HCT116 (cell line): Measurements from ENCODE around the gene NDUFV3. TPM values are rescaled to one million over a fixed set of nuclear protein-coding genes. Genes with fewer than 3 reads are reported as not detected.

ENCODE experiments used
- ATAC-seq: fragments of 200-7000 bp; cut with Tn5 transposase; 2 replicates; pipeline ENCODE4 v1.9.1; 2020; ENCODE audit warnings: mild to moderate bottlenecking, moderate library complexity
- BruUV-seq: library from RNA; stranded (reverse); fragments of 400-500 nt; replicated peaks from 2 replicates; lab custom pipeline; 2021; lab: Mats Ljungman, UMichigan
- CTCF ChIA-PET: fragments of 300-600 bp; sonication (Branson Sonifier 250); formaldehyde crosslinking; loops from one replicate; lab custom pipeline; 2021; ENCODE audit warnings: antibody characterized with exemption; lab: Charles Lee
- POLR2A ChIA-PET: fragments of 300-600, 350-600 bp; sonication (Branson Sonifier 250); formaldehyde crosslinking; loops from one replicate; lab custom pipeline; 2021; ENCODE audit warnings: antibody characterized with exemption; lab: Charles Lee
- RAD21 ChIA-PET, 2 experiments: fragments of 300-600 bp; sonication (Branson Sonifier 250); formaldehyde crosslinking; loops; one replicate each; lab custom pipeline; 2023; ENCODE audit warnings: low total read pairs in 2 of 2; ENCODE audit not compliant: uncharacterized antibody in 2 of 2, unreplicated experiment in 2 of 2, low non-redundant PET in 1 of 2; lab: Charles Lee
- DNase-seq: peaks from one replicate; pipeline ENCODE4 v3.0.0-alpha.2; 2010; ENCODE audit warnings: low read depth, low spot score
- H2AFZ ChIP-seq: fragments of 200-600 bp; shearing (Covaris generic), sonication (generic); 2 replicates; pipeline ENCODE4 v1.6.1; 2017; ENCODE audit warnings: low read depth, mixed run types, mixed read lengths, antibody characterized with exemption, low read length; ENCODE audit not compliant: poor library complexity, severe bottlenecking
- H3K27ac ChIP-seq: 2 replicates; pipeline ENCODE4 v1.5.1; 2012; ENCODE audit warnings: low read depth, low read length
- H3K27me3 ChIP-seq: fragments of 200-600 bp; sonication (generic); 2 replicates; pipeline ENCODE4 v1.6.1; 2016; ENCODE audit warnings: mixed run types, low read length, mixed read lengths; ENCODE audit not compliant: insufficient read depth
- H3K36me3 ChIP-seq, 2 experiments: fragments of 200-500 bp in 1 of 2; fragments of 200-600 bp in 1 of 2; sonication (Bioruptor generic) in 1 of 2; sonication (generic) in 1 of 2; 2 replicates each; pipeline versions ENCODE4 v1.5.1 to v1.6.1; 2014 to 2016; ENCODE audit warnings: low read length in 2 of 2, inconsistent platforms in 1 of 2, mixed read lengths in 1 of 2, mixed run types in 1 of 2; ENCODE audit not compliant: insufficient read depth in 2 of 2, control insufficient read depth in 1 of 2
- H3K4me1 ChIP-seq, 2 experiments: fragments of 200-600 bp in 1 of 2; sonication (generic) in 1 of 2; 2 replicates each; pipeline versions ENCODE4 v1.5.1 to v1.6.1; 2012 to 2017; ENCODE audit warnings: low read length in 2 of 2, inconsistent platforms in 1 of 2, mild to moderate bottlenecking in 1 of 2, mixed read lengths in 1 of 2, mixed run types in 1 of 2, moderate library complexity in 1 of 2; ENCODE audit not compliant: insufficient read depth in 2 of 2, control insufficient read depth in 1 of 2
- H3K4me2 ChIP-seq: fragments of 200-600 bp; sonication (generic); 2 replicates; pipeline ENCODE4 v1.6.1; 2017; ENCODE audit warnings: mixed run types, low read length, mixed read lengths
- H3K4me3 ChIP-seq, 2 experiments: fragments of 200-600 bp in 1 of 2; sonication (generic) in 1 of 2; replicated peaks in 1 of 2; 2 replicates each; pipeline ENCODE4 v1.5.1; 2011 to 2016; ENCODE audit warnings: low read length in 2 of 2, control low read depth in 1 of 2, low read depth in 1 of 2, mild to moderate bottlenecking in 1 of 2, mixed read lengths in 1 of 2, mixed run types in 1 of 2
- H3K79me2 ChIP-seq: fragments of 200-600 bp; sonication (generic); 2 replicates; pipeline ENCODE4 v1.6.1; 2017; ENCODE audit warnings: mild to moderate bottlenecking, mixed run types, low read length, moderate library complexity, mixed read lengths; ENCODE audit not compliant: insufficient read depth
- H3K9ac ChIP-seq: fragments of 200-600 bp; sonication (generic); 2 replicates; pipeline ENCODE4 v1.6.1; 2016; ENCODE audit warnings: low read length, mixed read lengths
- H3K9me2 ChIP-seq: fragments of 200-600 bp; sonication (generic), shearing (Covaris generic); 2 replicates; pipeline ENCODE4 v1.6.1; 2017; ENCODE audit warnings: mixed run types, mild to moderate bottlenecking, moderate library complexity; ENCODE audit not compliant: insufficient read depth
- H3K9me3 ChIP-seq, 2 experiments: fragments of 200-500 bp in 1 of 2; fragments of 200-600 bp in 1 of 2; sonication (Bioruptor generic) in 1 of 2; sonication (generic) in 1 of 2; 2 replicates each; pipeline ENCODE4 v1.6.1; 2014 to 2017; ENCODE audit warnings: low read length in 2 of 2, mixed read lengths in 2 of 2, inconsistent platforms in 1 of 2, low read depth in 1 of 2, mild to moderate bottlenecking in 1 of 2, mixed run types in 1 of 2, moderate library complexity in 1 of 2; ENCODE audit not compliant: control insufficient read depth in 1 of 2, insufficient read depth in 1 of 2
- H4K20me1 ChIP-seq: fragments of 200-600 bp; sonication (generic), shearing (Covaris generic); 2 replicates; pipeline ENCODE4 v1.6.1; 2017; ENCODE audit warnings: mixed run types, mild to moderate bottlenecking, moderate library complexity; ENCODE audit not compliant: insufficient read depth
- ATF3 ChIP-seq: IDR thresholded peaks from 2 replicates; pipeline ENCODE4 v1.6.1; 2012
- CEBPB ChIP-seq: IDR thresholded peaks from 2 replicates; pipeline ENCODE4 v1.6.1; 2012; ENCODE audit warnings: low read depth
- CTCF ChIP-seq, 3 experiments: fragments of 200-600 bp in 1 of 3; sonication (generic) in 1 of 3; IDR thresholded peaks in 2 of 3; conservative IDR thresholded peaks in 1 of 3; 2 replicates each; pipeline ENCODE4 v1.5.1; 2012 to 2017; ENCODE audit warnings: low read depth in 2 of 3, low read length in 2 of 3, antibody characterized with exemption in 1 of 3, borderline replicate concordance in 1 of 3, control low read depth in 1 of 3, mild to moderate bottlenecking in 1 of 3, mixed read lengths in 1 of 3, mixed run types in 1 of 3, moderate library complexity in 1 of 3; ENCODE audit not compliant: insufficient read depth in 1 of 3
- EGR1 ChIP-seq: IDR thresholded peaks from 2 replicates; pipeline ENCODE4 v1.6.1; 2012; ENCODE audit warnings: low read depth
- EZH2phosphoT487 ChIP-seq: fragments of 200-600 bp; IDR thresholded peaks from 2 replicates; pipeline ENCODE4 v1.6.1; 2018; ENCODE audit warnings: antibody characterized with exemption, borderline replicate concordance
- MAX ChIP-seq: IDR thresholded peaks from 2 replicates; pipeline ENCODE4 v1.6.1; 2012
- POLR2A ChIP-seq: IDR thresholded peaks from 2 replicates; pipeline ENCODE4 v1.7.0; 2011; ENCODE audit warnings: borderline replicate concordance; ENCODE audit not compliant: insufficient read depth, insufficient read length; ENCODE audit errors: extremely low read depth
- RAD21 ChIP-seq: IDR thresholded peaks from 2 replicates; pipeline ENCODE4 v1.6.1; 2012; ENCODE audit warnings: low read depth, mild to moderate bottlenecking
- SIN3A ChIP-seq: IDR thresholded peaks from 2 replicates; pipeline ENCODE4 v1.6.1; 2012; ENCODE audit warnings: low read depth
- SP1 ChIP-seq: IDR thresholded peaks from 2 replicates; pipeline ENCODE4 v1.6.1; 2012; ENCODE audit warnings: low read depth
- intact Hi-C: fragments of 100-400 bp; cut with micrococcal nuclease; formaldehyde crosslinking; loops from 2 replicates; pipeline ENCODE4 v1.10.0; 2022
- total RNA-seq: library from RNA; stranded (reverse); gene quantifications from one replicate; pipeline ENCODE4 v1.2.1, GENCODE V29; 2021; ENCODE audit not compliant: unreplicated experiment

NDUFV3 gene
- total RNA-seq, 1 experiment from 2014 or later, result 35.2 TPM

GRCh38 chr21:42850866-42851391, 42.2 kb upstream of the NDUFV3 start:
- TF ChIP-seq RAD21 (peak; percentile 32; the same call in 1 of the 2 replicates), CTCF (IDR thresholded peaks at IDR 0.05 in 2 of 3, conservative IDR thresholded peaks at IDR 0.05 in 1 of 3; ENCODE audit: borderline replicate concordance in 1 of 3, insufficient read depth in 1 of 3, low read depth in 2 of 3, low read length in 2 of 3) (peak; percentile 23 to 81 (median 78); a peak in 4 of 6 replicates), SIN3A (no peak)
- H3K4me3 ChIP-seq, result no peak overlapping the region
- POLR2A ChIA-PET, result no interaction called here
- ATAC-seq (peak; percentile 90), DNase-seq (no peak)
- intact Hi-C loops, result no loop called here
- CTCF ChIA-PET, result no interaction called here
- no peaks in the 10 kb centered on the region for H3K27me3 ChIP-seq
- no peak overlapping the region for H3K4me2 ChIP-seq
- H3K9me3 ChIP-seq, result no peaks in the 10 kb centered on the region
- RAD21 ChIA-PET, result no interaction called here
- H2AFZ ChIP-seq, result no peak overlapping the region
- H3K4me1 ChIP-seq, result no peaks in the 10 kb centered on the region
- H3K9ac ChIP-seq, result no peak overlapping the region
- H3K79me2 ChIP-seq, result peaks cover 94% of the 10 kb centered on the region
- H3K9me2 ChIP-seq, result no peaks in the 10 kb centered on the region
- H4K20me1 ChIP-seq, result peaks cover 10% of the 10 kb centered on the region; the same call in 1 of the 2 replicates
- no peak overlapping the region for H3K27ac ChIP-seq
- no TSS peak for BruUV-seq
- peaks cover 31 to 74% of the 10 kb centered on the region in 2 experiments for H3K36me3 ChIP-seq

- no peak for ATAC-seq
These were observed 41.1 kb upstream of the NDUFV3 start for GRCh38 chr21:42851812-42852665.

More at GRCh38 chr21:42851812-42852665, 41.1 kb upstream of the NDUFV3 start:
- peaks cover 36 to 73% of the 10 kb centered on the region in 2 experiments for H3K36me3 ChIP-seq
- no peaks in the 10 kb centered on the region for H3K4me1 ChIP-seq
- CTCF ChIA-PET, result no interaction called here
- intact Hi-C loops, result no loop called here
- no peak overlapping the region for H3K4me2 ChIP-seq
- H3K27me3 ChIP-seq, result no peaks in the 10 kb centered on the region
- no peaks in the 10 kb centered on the region for H3K9me2 ChIP-seq
- POLR2A ChIA-PET, result no interaction called here
- BruUV-seq, result no TSS peak
- peaks cover 10% of the 10 kb centered on the region; the same call in 1 of the 2 replicates for H4K20me1 ChIP-seq
- no peak for TF ChIP-seq EZH2phosphoT487
- no peak for TF ChIP-seq POLR2A
- TF ChIP-seq MAX, result no peak
- no peak for TF ChIP-seq CTCF (IDR thresholded peaks at IDR 0.05 in 2 of 3, conservative IDR thresholded peaks at IDR 0.05 in 1 of 3; ENCODE audit: borderline replicate concordance in 1 of 3, insufficient read depth in 1 of 3, low read depth in 2 of 3, low read length in 2 of 3)
- no peak for TF ChIP-seq CEBPB
- TF ChIP-seq EGR1, result no peak
- no peak for TF ChIP-seq SP1
- no peak for TF ChIP-seq ATF3
- TF ChIP-seq SIN3A, result no peak
- H3K79me2 ChIP-seq, result peaks cover 94% of the 10 kb centered on the region
- no peak for DNase-seq
- no peaks in the 10 kb centered on the region for H3K9me3 ChIP-seq
- H3K9ac ChIP-seq, result no peak overlapping the region
- no peak overlapping the region for H3K27ac ChIP-seq
- no peak overlapping the region for H3K4me3 ChIP-seq
- no peak overlapping the region for H2AFZ ChIP-seq
- RAD21 ChIA-PET, result no interaction called here
